ENCODE data around the gene EHD4. TPM values are rescaled to one million over a fixed set of nuclear protein-coding genes. Genes with fewer than 3 reads are reported as not detected.

EHD4 gene
- polyA plus RNA-seq, 1 of the 3 experiments (the other 2 are of a cell fraction) = 17.5 TPM

DNA sequence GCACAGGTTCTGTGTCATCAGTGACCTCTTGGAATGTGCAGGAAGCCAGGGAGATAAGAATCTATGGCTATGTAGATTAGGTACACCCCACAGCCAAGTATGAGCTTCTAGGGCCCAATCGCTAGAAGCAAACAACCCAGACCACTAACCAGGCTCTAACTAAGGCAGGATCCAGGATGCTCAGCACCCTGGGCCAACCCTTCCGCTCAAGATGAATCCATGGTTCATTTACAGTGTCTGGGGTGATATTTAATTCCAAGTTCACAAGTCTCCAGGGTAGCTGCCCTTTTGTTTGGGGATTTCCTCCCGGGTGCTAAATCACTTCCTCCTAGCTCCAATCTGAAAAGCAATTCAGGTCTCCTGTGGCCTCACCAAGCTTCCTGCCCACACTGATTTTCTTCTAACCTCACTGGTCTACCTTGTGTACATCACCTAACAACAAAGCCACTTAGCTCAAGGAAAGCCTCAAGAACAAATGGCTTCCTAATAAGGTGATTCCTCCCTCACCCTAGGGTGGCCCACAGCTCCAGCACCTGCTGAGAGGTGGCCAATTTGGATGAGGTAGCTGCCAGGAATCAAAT is 2.4 kb downstream of the EHD4 start:
- H3K27me3 ChIP-seq (ENCODE audit: insufficient read depth) = no peaks in the 10 kb centered on the region
- WGBS (ENCODE audit: low lambda C conversion rate) = 97% methylated on average over 3 of the region's 3 CpGs
- peaks cover 69% of the 10 kb centered on the region for H3K79me2 ChIP-seq (ENCODE audit: insufficient read depth)
- H3K36me3 ChIP-seq (replicated peaks in 1 of 2; ENCODE audit: control insufficient read depth in 1 of 2, insufficient read depth in 2 of 2, low read length in 1 of 2) = no peaks in the 10 kb centered on the region
- no peaks in the 10 kb centered on the region for H3K9me3 ChIP-seq
- TF ChIP-seq TCF12 (IDR thresholded peaks at IDR 0.05) (no peak), EP300 (IDR thresholded peaks at IDR 0.05; ENCODE audit: borderline replicate concordance in 1 of 2, low read depth in 1 of 2, low read length in 1 of 2) (no peak), CHD2 (IDR thresholded peaks at IDR 0.05; ENCODE audit: low read length, partially characterized antibody) (no peak), RXRA (IDR thresholded peaks at IDR 0.05; ENCODE audit: borderline replicate concordance, low read depth) (no peak), NRF1 (IDR thresholded peaks at IDR 0.05; ENCODE audit: low read depth, low read length) (no peak)
- TF ChIP-seq, protein P1, sequence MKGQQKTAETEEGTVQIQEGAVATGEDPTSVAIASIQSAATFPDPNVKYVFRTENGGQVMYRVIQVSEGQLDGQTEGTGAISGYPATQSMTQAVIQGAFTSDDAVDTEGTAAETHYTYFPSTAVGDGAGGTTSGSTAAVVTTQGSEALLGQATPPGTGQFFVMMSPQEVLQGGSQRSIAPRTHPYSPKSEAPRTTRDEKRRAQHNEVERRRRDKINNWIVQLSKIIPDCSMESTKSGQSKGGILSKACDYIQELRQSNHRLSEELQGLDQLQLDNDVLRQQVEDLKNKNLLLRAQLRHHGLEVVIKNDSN (IDR thresholded peaks at IDR 0.05; ENCODE audit: borderline replicate concordance, low read depth) = no peak
- H3K27ac ChIP-seq (ENCODE audit: low read depth in 2 of 2, low read length in 1 of 2) = no peak overlapping the region
- ChIA-PET CTCF (interaction anchor here (2.0 kb wide), 1 partner anchor 20 kb away, joined by 5 read pairs; no protein-coding TSS in a partner anchor), POLR2A (interaction anchor here (0.7 kb wide), 1 partner anchor 149 kb away, joined by 3 read pairs; no protein-coding TSS in a partner anchor)
- H3K9me2 ChIP-seq = no peaks in the 10 kb centered on the region
- peak overlapping the region; percentile 87 for H3K4me2 ChIP-seq
- H3K9ac ChIP-seq = no peak overlapping the region
- H2AFZ ChIP-seq (ENCODE audit: low read depth) = no peak overlapping the region
- H3K4me3 ChIP-seq (ENCODE audit: low read depth in 2 of 2, low read length in 1 of 2) = no peak overlapping the region
- peaks cover 8% of the 10 kb centered on the region; the same call in 1 of the 2 replicates for H4K20me1 ChIP-seq (ENCODE audit: insufficient read depth)
- H3F3A ChIP-seq (replicated peaks; ENCODE audit: insufficient read depth) = no peaks in the 10 kb centered on the region
- peaks cover 6 to 36% of the 10 kb centered on the region in 2 experiments; a peak in 3 of 4 replicates for H3K4me1 ChIP-seq (ENCODE audit: control insufficient read depth in 1 of 2, insufficient read depth in 2 of 2, low read depth in 1 of 2, low read length in 1 of 2)
- DNase-seq = no peak

DNA sequence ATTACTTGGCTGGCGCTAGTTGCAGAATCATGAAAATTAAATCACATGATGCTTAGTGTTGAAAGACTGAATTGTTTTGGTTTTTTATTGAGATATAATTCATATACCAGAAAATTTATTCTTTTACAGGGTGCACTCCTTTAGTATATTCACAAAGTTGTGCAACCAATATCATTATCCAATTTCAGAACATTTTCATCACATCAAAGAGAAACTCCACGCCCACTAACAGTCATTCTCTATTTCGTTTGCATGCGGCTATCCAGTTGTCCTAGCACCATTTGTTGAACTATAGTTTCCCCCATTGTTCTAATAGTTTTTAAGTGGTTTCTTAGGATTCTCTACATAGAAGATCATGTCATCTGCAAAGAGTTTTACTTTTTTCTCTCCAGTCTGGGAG is 3.7 kb downstream of the EHD4 start:
- Histone ChIP-seq H3F3A (replicated peaks; ENCODE audit: insufficient read depth) (no peaks in the 10 kb centered on the region), H2AFZ (ENCODE audit: low read depth) (no peak overlapping the region), H3K9ac (no peak overlapping the region), H3K9me2 (no peaks in the 10 kb centered on the region), H3K27me3 (ENCODE audit: insufficient read depth) (no peaks in the 10 kb centered on the region), H3K4me2 (no peak overlapping the region), H3K4me1 (ENCODE audit: control insufficient read depth in 1 of 2, insufficient read depth in 2 of 2, low read depth in 1 of 2, low read length in 1 of 2) (peaks cover 6 to 36% of the 10 kb centered on the region in 2 experiments; a peak in 3 of 4 replicates), H3K36me3 (replicated peaks in 1 of 2; ENCODE audit: control insufficient read depth in 1 of 2, insufficient read depth in 2 of 2, low read length in 1 of 2) (no peaks in the 10 kb centered on the region), H3K27ac (ENCODE audit: low read depth in 2 of 2, low read length in 1 of 2) (no peak overlapping the region), H3K4me3 (ENCODE audit: low read depth in 2 of 2, low read length in 1 of 2) (no peak overlapping the region), H4K20me1 (ENCODE audit: insufficient read depth) (peaks cover 8% of the 10 kb centered on the region; the same call in 1 of the 2 replicates), H3K79me2 (ENCODE audit: insufficient read depth) (peaks cover 80% of the 10 kb centered on the region), H3K9me3 (no peaks in the 10 kb centered on the region)
- ChIA-PET CTCF (no interaction called here), POLR2A (no interaction called here)
- 96% methylated on average over 4 of the region's 4 CpGs for WGBS (ENCODE audit: low lambda C conversion rate)
- no peak for DNase-seq
- no peak for TF ChIP-seq NRF1 (IDR thresholded peaks at IDR 0.05; ENCODE audit: low read depth, low read length)
- TF ChIP-seq, protein P2, sequence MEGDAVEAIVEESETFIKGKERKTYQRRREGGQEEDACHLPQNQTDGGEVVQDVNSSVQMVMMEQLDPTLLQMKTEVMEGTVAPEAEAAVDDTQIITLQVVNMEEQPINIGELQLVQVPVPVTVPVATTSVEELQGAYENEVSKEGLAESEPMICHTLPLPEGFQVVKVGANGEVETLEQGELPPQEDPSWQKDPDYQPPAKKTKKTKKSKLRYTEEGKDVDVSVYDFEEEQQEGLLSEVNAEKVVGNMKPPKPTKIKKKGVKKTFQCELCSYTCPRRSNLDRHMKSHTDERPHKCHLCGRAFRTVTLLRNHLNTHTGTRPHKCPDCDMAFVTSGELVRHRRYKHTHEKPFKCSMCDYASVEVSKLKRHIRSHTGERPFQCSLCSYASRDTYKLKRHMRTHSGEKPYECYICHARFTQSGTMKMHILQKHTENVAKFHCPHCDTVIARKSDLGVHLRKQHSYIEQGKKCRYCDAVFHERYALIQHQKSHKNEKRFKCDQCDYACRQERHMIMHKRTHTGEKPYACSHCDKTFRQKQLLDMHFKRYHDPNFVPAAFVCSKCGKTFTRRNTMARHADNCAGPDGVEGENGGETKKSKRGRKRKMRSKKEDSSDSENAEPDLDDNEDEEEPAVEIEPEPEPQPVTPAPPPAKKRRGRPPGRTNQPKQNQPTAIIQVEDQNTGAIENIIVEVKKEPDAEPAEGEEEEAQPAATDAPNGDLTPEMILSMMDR (IDR thresholded peaks at IDR 0.05) = no peak
- TF ChIP-seq MXI1 (IDR thresholded peaks at IDR 0.05; ENCODE audit: low read depth, low read length) = no peak
- no peak for TF ChIP-seq EP300 (IDR thresholded peaks at IDR 0.05; ENCODE audit: borderline replicate concordance in 1 of 2, low read depth in 1 of 2, low read length in 1 of 2)
- no peak for TF ChIP-seq EZH2phosphoT487 (IDR thresholded peaks at IDR 0.05; ENCODE audit: borderline replicate concordance, low read depth)
- TF ChIP-seq TCF12 (IDR thresholded peaks at IDR 0.05) = no peak
- no peak for TF ChIP-seq FOXJ3 (CRISPR knock-in tag; IDR thresholded peaks at IDR 0.05)
- TF ChIP-seq NFIC (IDR thresholded peaks at IDR 0.05; ENCODE audit: borderline replicate concordance) = no peak
- TF ChIP-seq, protein P3, sequence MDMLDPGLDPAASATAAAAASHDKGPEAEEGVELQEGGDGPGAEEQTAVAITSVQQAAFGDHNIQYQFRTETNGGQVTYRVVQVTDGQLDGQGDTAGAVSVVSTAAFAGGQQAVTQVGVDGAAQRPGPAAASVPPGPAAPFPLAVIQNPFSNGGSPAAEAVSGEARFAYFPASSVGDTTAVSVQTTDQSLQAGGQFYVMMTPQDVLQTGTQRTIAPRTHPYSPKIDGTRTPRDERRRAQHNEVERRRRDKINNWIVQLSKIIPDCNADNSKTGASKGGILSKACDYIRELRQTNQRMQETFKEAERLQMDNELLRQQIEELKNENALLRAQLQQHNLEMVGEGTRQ (IDR thresholded peaks at IDR 0.05; ENCODE audit: borderline replicate concordance, low read depth, low read length) = no peak
- TF ChIP-seq RFX5 (IDR thresholded peaks at IDR 0.05; ENCODE audit: low read length) = no peak
- TF ChIP-seq YY1 (IDR thresholded peaks at IDR 0.05; ENCODE audit: low read depth) = no peak
- TF ChIP-seq JUND (IDR thresholded peaks at IDR 0.05) = no peak
- TF ChIP-seq CHD2 (IDR thresholded peaks at IDR 0.05; ENCODE audit: low read length, partially characterized antibody) = no peak

All from SK-N-SH (cell line).